Stimulated activated CD4-positive, alpha-beta T cell treated with anti-CD3 and anti-CD28 coated beads, Interleukin-4, amount 100 ng/mL, for 24 hours (primary cell): Measurements from ENCODE around the gene PCSK5.

Experiments used
- DNase-seq: peaks from one replicate; pipeline ENCODE4 v3.0.0-alpha.2; 2020

The PCSK5 gene

DNA sequence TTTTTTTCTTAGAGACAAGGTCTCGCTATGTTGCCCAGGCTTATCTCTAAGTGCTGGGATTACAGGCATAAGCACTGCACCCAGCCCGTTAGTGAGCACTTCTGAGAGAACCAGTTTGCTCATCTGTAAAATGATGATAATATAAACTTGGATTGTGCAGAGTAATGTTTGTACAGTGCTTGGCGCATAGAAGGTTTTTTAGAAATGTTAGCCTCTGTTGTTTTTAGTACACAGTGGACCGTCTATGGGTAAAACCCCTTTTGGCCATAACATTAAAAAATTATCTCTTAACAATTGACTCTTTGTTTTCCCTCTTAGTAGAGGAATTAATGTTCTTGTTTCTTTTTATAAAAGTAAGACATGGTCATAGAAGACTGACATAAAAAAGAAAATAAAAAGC lies 202.1 kb downstream of the PCSK5 start:
- no peak for DNase-seq

DNA sequence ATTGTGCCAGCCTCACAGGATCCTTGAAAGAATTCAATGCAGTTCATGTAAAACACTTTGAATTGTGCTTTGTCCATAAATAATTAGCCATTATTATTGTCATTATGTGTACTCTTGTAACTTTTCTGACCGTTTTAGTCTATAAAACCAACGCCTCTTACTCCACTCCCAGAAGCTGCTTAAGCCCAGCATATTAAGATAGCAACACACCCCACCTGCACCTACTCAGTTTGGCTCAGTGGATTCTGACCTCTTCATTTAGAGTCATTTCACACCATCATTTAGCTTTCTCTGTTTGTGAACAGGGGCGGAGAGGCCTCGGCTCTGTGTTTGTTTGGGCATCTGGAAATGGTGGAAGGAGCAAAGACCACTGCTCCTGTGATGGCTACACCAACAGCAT lies 205.1 kb downstream of the PCSK5 start:
- DNase-seq: no peak

DNA sequence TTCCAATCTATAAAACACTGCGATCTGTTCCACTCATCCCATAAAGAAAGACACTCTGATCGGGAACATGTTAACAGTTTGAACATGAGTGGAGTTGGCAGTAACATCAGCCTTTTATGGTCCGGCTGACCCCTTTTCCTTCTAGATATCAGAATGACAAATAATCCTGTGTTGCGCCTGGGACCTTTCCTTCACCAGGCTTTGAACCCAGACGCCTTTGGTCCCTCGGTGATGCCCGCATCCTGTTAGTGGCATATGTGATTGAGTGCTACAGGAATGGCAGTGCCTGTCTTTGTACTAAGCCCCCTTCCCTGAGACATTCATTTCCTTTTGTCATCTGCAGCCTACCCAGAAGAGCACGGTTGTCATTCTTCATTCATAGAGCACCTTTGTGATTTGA lies 209.0 kb downstream of the PCSK5 start:
- no peak for DNase-seq

DNA sequence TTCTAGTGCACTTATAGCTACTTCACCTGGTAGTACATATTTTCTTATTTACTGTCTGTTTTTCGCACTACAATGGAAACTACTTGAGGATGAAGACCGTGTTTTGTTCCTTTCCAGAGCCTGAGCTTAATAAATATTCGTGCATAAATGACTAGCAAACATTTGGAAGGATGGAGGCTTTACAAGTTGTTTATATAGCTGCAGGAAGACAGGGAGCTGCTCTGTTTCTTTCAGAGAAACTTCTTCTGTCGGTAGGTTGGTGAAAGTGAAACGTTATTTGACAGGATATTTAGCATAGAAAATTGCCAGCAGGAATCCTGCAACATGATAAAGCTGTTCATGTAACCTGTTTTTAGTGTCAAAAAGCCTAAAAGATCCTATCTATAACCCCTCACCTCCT lies 210.6 kb downstream of the PCSK5 start:
- DNase-seq: no peak

DNA sequence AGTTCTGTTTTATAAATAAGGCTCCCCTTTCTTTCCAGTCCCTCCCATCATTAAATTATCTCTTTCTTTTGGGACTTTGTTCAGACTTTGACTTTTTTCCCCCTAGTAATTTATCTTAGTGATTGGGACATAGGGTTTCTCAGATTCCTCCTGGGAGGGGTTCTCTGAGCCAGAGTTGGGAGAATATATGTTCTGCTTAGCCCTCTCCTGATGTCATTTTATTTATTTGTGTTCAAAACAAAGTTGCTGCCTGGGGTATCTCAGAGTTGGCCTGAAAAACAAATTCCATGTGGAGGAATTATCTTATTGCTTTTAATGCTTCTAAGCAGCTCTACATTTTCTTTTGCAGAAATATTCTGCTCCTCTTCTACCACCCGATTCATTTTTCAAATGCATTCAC lies 211.0 kb downstream of the PCSK5 start:
- DNase-seq: no peak

DNA sequence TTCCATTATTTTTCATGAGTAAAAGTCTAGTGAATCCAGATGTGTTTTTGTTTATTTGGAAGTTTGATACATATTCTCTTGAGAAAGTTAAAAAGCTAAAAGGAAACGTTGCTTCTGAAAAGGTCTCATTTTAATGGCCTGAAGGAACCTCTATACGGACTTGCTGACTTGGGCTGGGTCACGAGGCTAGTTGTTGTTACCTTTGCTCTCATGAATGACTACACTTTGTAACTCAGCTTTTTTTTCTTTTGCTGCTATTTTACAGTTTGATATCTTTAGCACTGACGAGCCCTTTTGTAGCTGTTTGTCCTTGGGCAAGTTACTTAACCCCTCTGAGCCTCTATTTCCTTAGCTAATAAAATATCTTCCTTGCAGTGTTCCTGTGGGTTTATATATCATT lies 211.5 kb downstream of the PCSK5 start:
- no peak for DNase-seq

DNA sequence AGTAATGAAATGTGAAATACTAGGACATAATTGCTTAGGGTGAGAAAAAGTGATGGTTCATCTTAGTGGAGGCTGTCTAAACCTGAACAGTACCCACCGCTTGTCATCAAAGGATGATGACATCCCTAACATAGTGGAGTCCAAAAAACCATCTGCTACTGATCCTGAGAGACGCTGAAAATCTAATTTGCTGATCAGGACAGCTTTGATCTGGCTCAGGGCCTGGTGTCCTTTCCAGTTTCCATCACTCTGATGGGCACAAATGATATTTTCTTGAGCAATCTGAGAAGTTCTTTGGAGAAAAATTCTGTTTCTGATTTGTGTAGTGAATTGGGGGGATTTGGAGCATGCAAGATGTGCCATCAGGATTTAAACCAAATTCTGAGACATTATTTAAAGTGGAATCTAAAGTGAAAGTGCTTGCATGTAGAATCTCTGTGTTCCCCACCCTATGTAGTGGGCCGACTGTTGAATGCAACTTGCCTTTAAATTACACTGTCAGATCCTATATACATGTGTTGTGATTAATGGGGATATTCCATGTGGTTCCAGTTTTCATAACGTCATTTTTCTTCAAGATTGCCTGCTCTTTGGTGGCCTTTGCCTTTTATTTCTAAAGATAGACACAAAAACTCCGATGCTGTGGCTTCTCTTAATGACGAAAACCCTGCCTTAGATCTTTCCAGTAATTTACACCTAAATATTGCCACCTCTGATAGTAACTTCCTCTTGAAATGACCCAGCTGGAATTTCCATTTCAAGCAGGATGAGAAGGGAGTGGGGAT lies 213.2 kb downstream of the PCSK5 start:
- DNase-seq: no peak

DNA sequence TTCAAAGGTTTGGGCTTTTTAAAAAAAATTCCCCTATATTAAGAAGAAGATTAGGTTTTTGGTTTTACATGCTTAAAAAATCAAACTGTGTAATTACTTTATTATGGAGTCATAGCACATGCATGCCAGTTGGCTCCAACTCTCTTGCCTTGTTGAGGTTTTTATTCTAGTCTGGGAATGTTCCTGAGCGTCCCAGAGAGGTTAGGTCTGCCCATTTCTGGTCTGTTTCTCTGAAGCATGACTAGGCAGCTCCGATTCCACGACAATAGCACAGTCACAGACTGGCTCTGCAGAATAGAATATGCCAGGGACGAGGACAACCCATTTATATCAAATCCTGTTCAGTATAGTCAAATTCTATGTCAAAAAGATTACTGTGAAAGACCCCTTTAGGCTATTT lies 217.0 kb downstream of the PCSK5 start:
- DNase-seq: no peak

DNA sequence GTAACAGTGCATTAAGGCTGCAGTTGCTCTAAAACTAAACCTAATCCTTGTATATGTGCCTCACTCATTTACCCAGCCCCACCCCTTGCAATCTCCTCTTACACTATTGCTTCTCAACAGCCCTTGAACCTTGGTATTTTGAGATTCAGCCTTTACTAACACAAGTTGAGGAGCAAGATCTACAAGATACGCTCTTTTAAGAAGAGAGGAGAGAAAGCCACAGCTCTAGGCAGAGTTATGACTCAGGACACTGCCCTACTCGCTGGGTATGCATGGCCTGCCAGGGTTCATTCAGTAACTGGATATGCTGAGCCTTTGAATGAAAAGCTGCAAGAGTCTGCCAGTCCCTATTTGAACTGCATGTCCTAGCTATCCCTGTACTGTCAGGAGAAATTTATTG lies 219.5 kb downstream of the PCSK5 start:
- no peak for DNase-seq

DNA sequence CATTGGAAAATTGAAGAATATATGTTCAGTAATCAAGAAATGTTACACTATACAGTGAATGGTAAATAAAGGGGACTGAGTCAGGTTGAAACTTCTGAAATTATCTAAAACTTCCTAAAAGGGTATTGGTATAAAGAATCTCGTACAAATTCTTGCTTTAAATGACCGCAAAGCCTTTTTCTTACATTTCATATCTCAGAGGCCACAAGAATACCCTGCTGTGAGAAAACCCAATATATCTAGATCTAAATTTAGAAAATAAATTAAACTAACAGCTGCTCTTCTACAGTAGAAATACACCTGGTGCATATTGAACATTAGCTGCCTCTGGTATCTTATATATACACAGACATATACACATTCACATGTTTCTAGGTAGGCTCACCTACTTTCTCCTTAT lies 221.7 kb downstream of the PCSK5 start:
- DNase-seq: no peak

DNA sequence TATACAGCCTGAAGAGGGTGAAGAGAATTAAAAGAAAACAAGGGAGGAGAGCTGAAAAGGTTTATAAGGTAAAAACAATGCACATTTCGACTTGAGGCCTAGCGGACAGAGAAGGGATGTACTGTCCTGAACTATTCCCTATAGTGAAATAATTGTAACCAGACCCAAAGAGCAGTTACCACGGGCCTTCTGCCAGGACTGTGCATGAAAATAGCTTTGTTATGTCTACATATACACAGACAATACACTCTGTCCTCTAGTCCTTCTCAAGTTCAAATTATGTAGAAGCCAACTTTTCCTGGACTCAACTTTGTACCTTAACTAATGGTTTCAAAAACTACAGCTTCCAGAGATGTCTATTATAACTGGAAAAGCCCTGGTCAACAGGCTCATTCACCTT lies 223.7 kb downstream of the PCSK5 start:
- DNase-seq: no peak

DNA sequence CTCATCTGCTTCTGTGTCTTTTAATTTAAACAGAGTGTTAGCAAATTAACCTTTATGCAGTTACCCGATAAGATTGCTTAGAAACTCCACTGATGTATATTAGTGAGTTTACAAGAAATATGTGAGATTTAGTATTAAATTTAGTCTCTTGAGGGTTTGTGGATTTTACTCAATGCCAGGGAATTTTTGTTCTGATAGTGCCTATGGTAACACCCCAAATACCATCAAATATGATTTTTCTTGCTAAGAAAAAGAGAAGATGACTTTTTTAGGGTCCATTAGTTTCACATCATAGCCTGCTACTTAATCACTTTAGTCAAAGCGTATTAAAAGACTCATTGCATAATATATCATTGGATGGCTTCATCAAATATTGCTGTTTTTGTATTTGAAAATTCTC lies 224.9 kb downstream of the PCSK5 start:
- no peak for DNase-seq

DNA sequence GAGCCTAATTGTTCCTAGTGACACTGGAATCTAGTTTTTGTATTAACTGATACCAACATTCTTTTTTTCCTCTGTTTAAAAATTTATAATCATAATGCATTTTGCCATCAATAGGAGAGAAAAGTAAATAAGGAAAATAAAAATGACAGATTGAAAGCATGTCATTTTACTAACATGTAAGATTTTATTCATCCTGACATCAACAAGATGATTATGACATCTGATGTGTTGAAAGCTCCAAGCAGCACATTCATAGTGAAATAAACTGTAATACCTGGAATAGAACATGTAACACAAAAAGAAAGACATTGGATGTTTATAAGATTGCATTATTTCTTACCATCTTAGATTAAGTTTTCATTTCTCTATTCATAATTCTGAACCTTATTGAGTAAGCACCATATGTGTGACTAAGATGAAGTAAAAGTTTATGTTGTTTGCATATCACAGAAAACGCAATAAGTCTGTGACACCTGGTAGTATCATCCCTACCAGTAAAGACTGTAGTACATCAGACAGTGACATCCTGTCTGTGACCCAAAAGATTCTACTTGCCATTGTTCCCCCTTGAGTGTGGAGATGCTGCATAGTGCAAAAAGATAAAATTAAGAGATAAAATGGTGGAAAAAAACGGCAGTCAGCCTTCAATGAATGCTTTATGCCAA lies 225.6 kb downstream of the PCSK5 start:
- no peak for DNase-seq

DNA sequence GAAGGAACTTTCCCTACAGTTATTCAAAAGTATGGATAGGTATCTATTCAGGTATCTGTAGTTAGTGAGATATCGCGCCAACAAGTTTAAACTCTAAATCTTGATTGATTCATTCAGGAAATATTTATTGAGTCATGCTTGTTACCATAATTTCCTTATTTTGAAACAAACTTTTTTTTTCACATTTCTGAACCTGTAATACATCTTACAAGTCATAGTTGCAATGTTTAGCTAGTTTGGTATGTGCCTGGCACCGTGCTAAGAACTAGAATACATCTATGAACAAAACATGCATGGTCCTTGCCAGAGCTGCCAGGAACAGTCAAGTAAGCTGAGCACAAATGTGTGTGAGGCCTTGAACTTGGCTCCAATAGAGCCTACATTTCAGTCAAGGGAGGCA lies 226.4 kb downstream of the PCSK5 start:
- DNase-seq: no peak

DNA sequence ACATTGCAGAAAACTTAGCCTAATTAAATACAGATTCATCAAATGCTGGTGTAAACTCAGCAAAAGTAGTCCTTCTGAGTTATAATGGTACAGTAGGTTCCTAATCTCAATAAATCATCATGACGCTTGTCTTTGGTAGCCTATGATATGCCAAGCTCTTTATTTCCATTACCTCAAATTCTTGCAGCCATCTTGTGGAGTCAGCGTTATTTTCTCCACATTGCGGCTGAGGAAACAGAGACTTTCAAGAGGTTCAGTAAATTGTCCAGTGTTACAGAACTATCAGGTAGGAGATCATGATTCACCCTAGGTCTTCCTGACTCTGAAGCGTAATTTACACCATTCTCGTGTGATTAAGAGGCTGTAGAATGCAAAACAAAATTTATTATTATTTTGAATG lies 237.2 kb downstream of the PCSK5 start:
- no peak for DNase-seq

DNA sequence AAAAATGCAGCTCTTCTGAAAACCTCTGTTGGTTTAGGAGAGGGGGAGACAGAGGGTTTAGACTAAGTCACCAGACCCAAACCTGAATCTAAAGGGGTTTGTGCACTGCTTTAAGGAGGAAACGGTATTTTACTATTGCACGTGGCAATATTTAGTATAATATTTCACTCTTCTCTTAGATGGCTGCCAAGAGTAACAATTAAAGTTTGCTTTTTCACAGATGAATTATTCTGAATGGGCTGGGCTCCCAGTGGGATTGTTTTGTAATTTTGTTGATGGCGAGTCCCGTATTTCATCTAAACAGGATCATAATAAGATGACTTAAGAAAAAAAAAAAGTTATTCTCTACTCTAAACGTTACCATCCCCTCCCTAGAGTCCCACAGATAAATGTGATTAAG lies 245.4 kb downstream of the PCSK5 start:
- DNase-seq: no peak

DNA sequence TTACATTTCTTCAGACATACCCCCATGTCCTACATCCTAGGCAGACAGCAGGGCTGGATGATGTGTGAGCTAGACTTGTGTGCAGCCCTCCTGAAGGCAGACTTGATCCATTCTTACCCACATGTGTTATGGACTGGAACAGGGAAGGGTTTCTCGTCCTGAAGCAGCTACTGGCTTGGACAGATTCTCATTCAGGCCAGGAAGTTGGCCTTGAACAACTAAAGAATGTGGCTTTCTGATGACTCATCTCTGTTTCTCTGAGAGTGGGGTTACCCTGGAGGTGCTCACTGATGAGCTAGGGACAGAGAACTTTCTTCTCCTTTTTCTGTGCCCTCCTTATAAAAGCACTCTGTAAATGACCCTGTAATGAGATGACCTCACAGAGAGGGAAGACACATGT lies 246.5 kb downstream of the PCSK5 start:
- DNase-seq: no peak

DNA sequence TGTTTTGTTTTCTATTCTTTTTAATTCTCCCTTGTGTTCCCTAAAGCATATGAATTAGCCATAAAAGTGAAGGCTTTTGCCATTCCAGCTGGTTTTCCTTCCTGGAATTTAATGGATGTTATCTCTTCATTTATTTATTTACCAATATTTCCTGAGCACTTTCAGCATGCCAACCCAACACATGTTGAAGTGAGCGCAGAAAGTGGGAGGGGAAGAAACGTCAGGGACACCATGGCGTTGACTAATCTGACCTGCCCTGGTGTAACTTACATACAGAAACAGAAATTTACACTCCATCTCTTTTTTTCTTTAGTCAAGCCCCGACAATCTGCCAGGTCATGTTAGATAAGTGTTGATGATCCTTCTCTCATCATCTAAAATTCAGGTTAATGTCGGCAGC lies 247.5 kb downstream of the PCSK5 start:
- DNase-seq: no peak

DNA sequence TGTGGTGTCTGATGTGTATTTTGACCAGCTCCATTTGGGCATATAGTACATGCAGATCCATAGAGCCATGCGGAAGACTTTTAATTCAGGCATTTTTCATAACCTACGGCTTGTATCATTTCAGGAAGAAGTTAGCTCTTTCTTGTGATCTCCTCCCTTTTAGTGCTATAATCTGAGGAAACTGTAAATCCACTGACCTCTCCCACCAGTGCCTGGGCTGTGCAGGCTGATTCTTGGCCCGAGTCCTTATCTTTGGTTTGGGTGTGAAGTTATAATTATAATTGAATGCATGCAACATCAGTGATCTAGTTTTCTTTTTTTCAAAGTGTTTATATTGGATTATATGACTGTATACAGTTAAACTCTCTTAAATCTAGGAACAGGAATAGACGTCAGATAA lies 247.9 kb downstream of the PCSK5 start:
- no peak for DNase-seq

DNA sequence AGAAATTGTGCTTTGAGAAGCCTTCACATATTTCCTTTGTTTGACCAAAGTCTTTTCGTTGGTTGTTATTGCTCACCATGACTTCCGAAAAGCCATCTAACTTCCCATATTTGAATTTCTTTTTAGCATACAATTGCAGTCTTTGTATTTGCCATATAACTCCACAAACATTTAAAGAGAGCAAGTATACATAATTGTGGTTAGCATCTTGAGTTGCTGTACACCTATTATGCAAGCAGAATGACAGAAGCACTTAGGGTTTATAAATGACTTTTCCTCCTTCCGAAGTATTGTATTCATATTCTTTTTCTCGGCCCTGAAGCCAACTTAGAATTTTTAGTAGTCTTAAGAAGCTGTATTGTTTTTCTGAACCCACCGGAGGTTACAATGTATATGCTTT lies 253.4 kb downstream of the PCSK5 start:
- no peak for DNase-seq

DNA sequence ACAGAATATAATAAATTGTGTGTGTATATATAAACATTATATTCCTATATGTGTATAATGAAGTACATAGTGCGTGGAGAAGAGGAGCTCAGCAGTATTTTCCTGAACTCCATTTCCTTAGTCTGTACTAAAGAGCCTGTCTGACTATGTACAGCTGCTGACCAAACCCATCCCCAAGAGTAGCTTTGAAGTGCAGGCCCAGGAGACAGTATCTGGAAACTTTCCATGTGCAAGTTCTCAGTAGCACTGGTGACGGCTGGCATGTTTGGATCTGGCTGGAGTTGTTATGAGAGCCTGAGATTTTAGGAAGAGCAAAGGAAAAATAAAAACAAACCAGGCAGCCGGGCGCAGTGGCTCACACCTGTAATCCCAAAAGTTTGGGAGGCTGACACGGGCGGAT lies 259.5 kb downstream of the PCSK5 start:
- DNase-seq: no peak

DNA sequence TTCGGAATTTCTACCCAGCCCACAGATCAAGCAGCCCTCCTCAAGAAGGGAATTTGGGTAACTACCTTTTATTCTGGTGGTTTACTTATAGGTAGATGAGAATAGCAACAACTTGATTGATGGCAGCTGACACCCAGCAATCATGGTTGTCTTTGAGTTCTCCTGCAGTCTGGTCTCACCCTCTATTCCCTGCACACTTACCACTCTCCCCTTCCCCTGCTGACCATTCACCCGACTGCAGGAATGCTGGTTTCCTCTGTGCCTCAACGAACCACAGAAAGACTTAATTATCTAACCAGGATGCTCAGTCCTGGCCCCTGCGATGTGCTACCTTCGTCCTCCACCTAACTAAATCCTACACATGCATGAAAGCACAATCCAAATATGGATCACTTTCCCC lies 260.8 kb downstream of the PCSK5 start:
- no peak for DNase-seq

DNA sequence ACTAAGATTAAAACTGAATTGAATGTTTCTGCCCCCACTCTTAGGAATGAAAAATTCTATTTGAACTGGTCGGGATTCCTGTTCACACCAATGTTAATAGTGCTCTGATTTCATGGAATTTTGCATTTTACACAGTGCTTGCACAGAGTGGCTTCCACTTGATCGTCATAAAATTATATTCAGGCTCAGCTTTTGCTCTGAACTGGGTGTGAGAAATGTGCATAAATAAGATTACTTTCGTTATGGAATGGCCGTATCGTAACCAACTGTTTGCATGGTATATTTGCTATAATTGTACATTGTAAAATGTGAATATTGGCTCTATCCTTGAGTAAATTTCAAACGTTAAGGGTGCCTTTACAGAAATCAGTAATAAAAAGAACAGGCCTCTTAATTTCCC lies 262.9 kb downstream of the PCSK5 start:
- DNase-seq: no peak

DNA sequence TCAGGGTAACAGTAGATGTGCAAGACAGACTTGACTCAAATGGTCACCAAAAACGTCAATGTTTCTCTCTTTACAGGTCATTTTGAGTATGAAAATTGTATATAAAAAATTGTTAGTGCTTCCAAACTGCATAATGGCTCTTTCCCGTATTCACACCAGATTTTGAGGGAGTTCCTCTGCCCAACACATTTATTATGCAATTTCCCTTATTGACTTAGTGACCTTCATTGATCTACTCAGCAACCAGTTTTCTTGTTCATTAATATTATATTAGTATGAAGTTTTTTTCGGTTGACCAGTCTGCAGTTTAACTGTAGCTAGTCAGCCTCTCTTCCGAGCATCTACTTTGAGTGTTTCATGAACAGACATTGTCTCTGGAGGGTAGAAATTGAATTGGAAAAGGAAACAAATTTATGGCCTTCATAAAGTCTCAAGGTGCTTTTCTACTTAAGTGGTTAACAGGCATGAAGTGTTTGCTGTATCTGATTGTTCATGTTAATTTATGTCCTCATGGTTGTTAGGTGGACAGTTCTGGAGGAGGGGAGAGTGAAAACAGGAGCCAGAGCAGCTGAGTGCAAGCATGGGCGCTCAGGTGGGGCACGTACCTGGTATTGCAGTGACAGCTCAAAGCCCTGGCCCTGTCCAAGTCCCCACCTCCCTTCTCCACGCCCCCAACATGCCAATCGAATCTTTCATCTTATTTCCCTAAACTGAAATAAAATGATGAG lies 263.6 kb downstream of the PCSK5 start:
- DNase-seq: no peak
